Trophoblast cell (in vitro differentiated cells and primary cell): ENCODE data around the gene MAP7.

Source experiments
- DNase-seq, 2 donors: peaks; one replicate each; pipeline ENCODE4 v3.0.0-alpha.2; 2016
- H2AFZ ChIP-seq: 2 replicates; pipeline ENCODE4 v1.6.1; 2013; ENCODE audit warnings: low read length, moderate library complexity, mild to moderate bottlenecking; ENCODE audit not compliant: insufficient read depth, poor library complexity
- H2AK5ac ChIP-seq: 2 replicates; pipeline ENCODE4 v1.6.1; 2013; ENCODE audit warnings: mild to moderate bottlenecking, low read length
- H2BK120ac ChIP-seq: 2 replicates; pipeline ENCODE4 v1.6.1; 2013; ENCODE audit warnings: low read length, mild to moderate bottlenecking, moderate library complexity; ENCODE audit not compliant: insufficient read depth, poor library complexity
- H2BK12ac ChIP-seq: 2 replicates; pipeline ENCODE4 v1.6.1; 2013; ENCODE audit warnings: mild to moderate bottlenecking, low read length, moderate library complexity
- H2BK5ac ChIP-seq: 2 replicates; pipeline ENCODE4 v1.6.1; 2013; ENCODE audit warnings: low read length, low read depth, moderate library complexity, mild to moderate bottlenecking; ENCODE audit not compliant: poor library complexity
- H3K14ac ChIP-seq: 2 replicates; pipeline ENCODE4 v1.6.1; 2013; ENCODE audit warnings: mild to moderate bottlenecking, low read length
- H3K18ac ChIP-seq: 2 replicates; pipeline ENCODE4 v1.6.1; 2013; ENCODE audit warnings: mild to moderate bottlenecking, low read length
- H3K23ac ChIP-seq: 2 replicates; pipeline ENCODE4 v1.6.1; 2013; ENCODE audit warnings: low read length
- H3K27ac ChIP-seq: 2 replicates; pipeline ENCODE4 v1.5.1; 2013; ENCODE audit warnings: low read depth, mild to moderate bottlenecking, inconsistent platforms, low read length, moderate library complexity
- H3K27me3 ChIP-seq: 2 replicates; pipeline ENCODE4 v1.6.1; 2013; ENCODE audit warnings: inconsistent platforms, mild to moderate bottlenecking, low read length, moderate library complexity; ENCODE audit not compliant: insufficient read depth
- H3K36me3 ChIP-seq, 2 experiments: 1 replicate in 1 of 2; 2 replicates in 1 of 2; pipeline ENCODE4 v1.6.1; 2013; ENCODE audit warnings: low read length in 2 of 2, mild to moderate bottlenecking in 2 of 2, moderate library complexity in 1 of 2; ENCODE audit not compliant: insufficient read depth in 2 of 2, control insufficient read depth in 1 of 2
- H3K4ac ChIP-seq: 2 replicates; pipeline ENCODE4 v1.6.1; 2013; ENCODE audit warnings: low read depth, mild to moderate bottlenecking, low read length, moderate library complexity
- H3K4me1 ChIP-seq, 2 experiments: 1 replicate in 1 of 2; 2 replicates in 1 of 2; pipeline ENCODE4 v1.6.1; 2013; ENCODE audit warnings: low read length in 2 of 2, mild to moderate bottlenecking in 2 of 2, moderate library complexity in 1 of 2; ENCODE audit not compliant: insufficient read depth in 2 of 2, control insufficient read depth in 1 of 2
- H3K4me2 ChIP-seq: 2 replicates; pipeline ENCODE4 v1.6.1; 2013; ENCODE audit warnings: inconsistent platforms, mild to moderate bottlenecking, low read length, moderate library complexity
- H3K4me3 ChIP-seq: 2 replicates; pipeline ENCODE4 v1.5.1; 2013; ENCODE audit warnings: mild to moderate bottlenecking, low read depth, low read length, inconsistent platforms
- H3K79me1 ChIP-seq: one replicate; pipeline ENCODE4 v1.6.1; 2013; ENCODE audit warnings: low read length
- H3K79me2 ChIP-seq: 2 replicates; pipeline ENCODE4 v1.6.1; 2013; ENCODE audit warnings: low read length, mild to moderate bottlenecking; ENCODE audit not compliant: control insufficient read depth, insufficient read depth, poor library complexity
- H3K9ac ChIP-seq: 2 replicates; pipeline ENCODE4 v1.6.1; 2013; ENCODE audit warnings: mild to moderate bottlenecking, low read length
- H3K9me3 ChIP-seq: 2 replicates; pipeline ENCODE4 v1.6.1; 2013; ENCODE audit warnings: low read depth, mild to moderate bottlenecking, control low read depth, inconsistent platforms, low read length; ENCODE audit not compliant: insufficient read depth
- H4K12ac ChIP-seq: 2 replicates; pipeline ENCODE4 v1.6.1; 2013; ENCODE audit warnings: low read depth, mild to moderate bottlenecking, low read length, moderate library complexity
- H4K8ac ChIP-seq: 2 replicates; pipeline ENCODE4 v1.6.1; 2013; ENCODE audit warnings: low read depth, mild to moderate bottlenecking, low read length, moderate library complexity
- H4K91ac ChIP-seq: one replicate; pipeline ENCODE4 v1.6.1; 2013; ENCODE audit warnings: low read depth, mild to moderate bottlenecking, low read length, moderate library complexity
- WGBS: extraction: QIAGEN DNeasy Blood & Tissue Kit; methylation state at CpG from one replicate; pipeline ENCODE4 v1.1.7; 2013; ENCODE audit warnings: missing lambda C conversion rate; ENCODE audit not compliant: insufficient read length, insufficient coverage; ENCODE audit errors: extremely low coverage; 5-methylcytosine and 5-hydroxymethylcytosine counted together

MAP7 gene

GRCh38 chr6:136471372-136471771 lies 78.8 kb downstream of the MAP7 start:
- Histone ChIP-seq H3K9ac (no peak overlapping the region), H4K91ac (no peak overlapping the region), H2BK5ac (no peak overlapping the region), H3K4me1 (no peaks in the 10 kb centered on the region), H3K23ac (no peak overlapping the region), H4K12ac (no peak overlapping the region), H3K4me3 (no peak overlapping the region), H3K79me2 (no peaks in the 10 kb centered on the region), H2BK120ac (no peak overlapping the region), H3K14ac (no peak overlapping the region), H3K4me2 (no peak overlapping the region), H3K27ac (no peak overlapping the region), H3K79me1 (no peaks in the 10 kb centered on the region), H2AFZ (no peak overlapping the region), H3K27me3 (no peaks in the 10 kb centered on the region), H3K4ac (no peak overlapping the region), H3K9me3 (no peaks in the 10 kb centered on the region), H4K8ac (no peak overlapping the region), H3K36me3 (no peaks in the 10 kb centered on the region), H2AK5ac (no peak overlapping the region), H2BK12ac (no peak overlapping the region), H3K18ac (no peak overlapping the region)
- no CpG with 5 or more reads among the region's 5 CpGs for WGBS
- no peak for DNase-seq

- Histone ChIP-seq H2AFZ (no peak overlapping the region), H3K79me2 (no peaks in the 10 kb centered on the region), H3K27me3 (no peaks in the 10 kb centered on the region), H2BK120ac (no peak overlapping the region), H4K12ac (no peak overlapping the region), H3K79me1 (no peaks in the 10 kb centered on the region), H4K8ac (no peak overlapping the region), H3K14ac (no peak overlapping the region), H3K36me3 (no peaks in the 10 kb centered on the region), H3K4ac (no peak overlapping the region), H3K18ac (no peak overlapping the region), H2BK12ac (no peak overlapping the region), H3K4me2 (no peak overlapping the region), H3K4me1 (no peaks in the 10 kb centered on the region), H3K9me3 (no peaks in the 10 kb centered on the region), H3K9ac (no peak overlapping the region), H4K91ac (no peak overlapping the region), H3K4me3 (no peak overlapping the region), H3K27ac (no peak overlapping the region), H2AK5ac (no peak overlapping the region), H3K23ac (no peak overlapping the region), H2BK5ac (no peak overlapping the region)
- WGBS, result no CpG with 5 or more reads among the region's 5 CpGs
- peak in 1 of 2 donors; percentile 39 for DNase-seq
Observed at GRCh38 chr6:136470044-136470443, 80.2 kb downstream of the MAP7 start.

DNA sequence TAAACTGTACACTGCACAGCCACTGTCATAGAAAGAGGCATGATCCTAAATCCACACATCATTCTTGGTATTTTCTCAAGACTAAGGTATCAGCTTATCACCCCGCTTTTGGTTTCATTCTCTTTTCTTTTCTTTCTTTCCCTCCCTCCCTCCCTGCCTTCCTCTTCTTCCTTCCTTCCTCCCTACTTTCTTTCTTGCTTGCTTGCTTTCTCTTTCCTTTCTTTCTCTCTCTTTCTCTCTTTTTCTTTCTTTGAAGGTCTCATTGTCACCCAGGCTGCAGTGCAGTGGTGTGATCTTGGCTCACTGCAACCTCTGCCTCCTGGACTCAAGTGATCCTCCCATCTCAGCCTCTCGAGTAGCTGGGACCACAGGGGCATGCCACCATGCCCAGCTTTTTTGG lies 81.1 kb downstream of the MAP7 start:
- no peak overlapping the region for H2AK5ac ChIP-seq
- no peak overlapping the region for H3K27ac ChIP-seq
- DNase-seq, result no peak
- H3K9me3 ChIP-seq, result no peaks in the 10 kb centered on the region
- H3K36me3 ChIP-seq, result no peaks in the 10 kb centered on the region
- H2AFZ ChIP-seq, result no peak overlapping the region
- H2BK120ac ChIP-seq, result no peak overlapping the region
- no peak overlapping the region for H2BK12ac ChIP-seq
- H3K79me2 ChIP-seq, result no peaks in the 10 kb centered on the region
- no peak overlapping the region for H3K4me3 ChIP-seq
- no peaks in the 10 kb centered on the region for H3K4me1 ChIP-seq
- H2BK5ac ChIP-seq, result no peak overlapping the region
- no peak overlapping the region for H3K23ac ChIP-seq
- WGBS, result no CpG with 5 or more reads among the region's 2 CpGs
- no peak overlapping the region for H4K8ac ChIP-seq
- H3K4me2 ChIP-seq, result no peak overlapping the region
- H3K79me1 ChIP-seq, result no peaks in the 10 kb centered on the region
- H3K27me3 ChIP-seq, result no peaks in the 10 kb centered on the region
- no peak overlapping the region for H4K91ac ChIP-seq
- no peak overlapping the region for H4K12ac ChIP-seq
- no peak overlapping the region for H3K14ac ChIP-seq
- H3K4ac ChIP-seq, result no peak overlapping the region
- no peak overlapping the region for H3K18ac ChIP-seq
- H3K9ac ChIP-seq, result no peak overlapping the region

DNA sequence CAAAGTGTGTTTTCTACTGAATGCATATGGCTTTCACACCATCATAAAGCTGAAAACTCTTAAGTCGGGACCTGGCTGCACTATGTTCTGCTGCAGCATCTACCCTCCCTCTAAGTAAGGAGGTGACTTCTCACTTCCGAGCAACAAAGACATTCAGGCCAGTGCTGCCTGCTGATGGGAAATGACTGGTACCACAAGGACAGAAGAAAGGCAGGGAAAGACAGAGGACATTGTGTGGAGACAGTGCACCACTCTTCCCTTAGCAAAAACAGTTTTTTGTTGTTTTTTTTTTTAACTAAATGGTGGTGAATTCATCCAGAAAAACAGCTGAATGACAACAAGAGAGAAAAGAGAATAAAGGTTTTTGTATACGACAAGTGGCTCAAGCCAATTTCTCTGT lies 81.5 kb downstream of the MAP7 start:
- DNase-seq, result no peak
- no CpG with 5 or more reads among the region's 3 CpGs for WGBS

More for the DNA sequence above, 81.5 kb downstream of the MAP7 start:
- H3K27me3 ChIP-seq, result no peaks in the 10 kb centered on the region
- H2AFZ ChIP-seq, result no peak overlapping the region
- no peak overlapping the region for H4K91ac ChIP-seq
- H3K18ac ChIP-seq, result no peak overlapping the region
- H3K4ac ChIP-seq, result no peak overlapping the region
- H3K14ac ChIP-seq, result no peak overlapping the region
- no peak overlapping the region for H2BK12ac ChIP-seq
- H3K4me3 ChIP-seq, result no peak overlapping the region
- H3K79me2 ChIP-seq, result no peaks in the 10 kb centered on the region
- no peak overlapping the region for H4K8ac ChIP-seq
- no peak overlapping the region for H3K27ac ChIP-seq
- no peak overlapping the region for H3K4me2 ChIP-seq
- no peaks in the 10 kb centered on the region for H3K79me1 ChIP-seq
- H3K36me3 ChIP-seq, result no peaks in the 10 kb centered on the region
- no peak overlapping the region for H2BK5ac ChIP-seq
- no peaks in the 10 kb centered on the region for H3K9me3 ChIP-seq
- no peak overlapping the region for H2AK5ac ChIP-seq
- no peaks in the 10 kb centered on the region for H3K4me1 ChIP-seq
- no peak overlapping the region for H3K23ac ChIP-seq
- H2BK120ac ChIP-seq, result no peak overlapping the region
- H3K9ac ChIP-seq, result no peak overlapping the region
- no peak overlapping the region for H4K12ac ChIP-seq
